Panc1 (cell line): ENCODE measurements around the gene SBK2. TPM values are rescaled to one million over a fixed set of nuclear protein-coding genes. Genes with fewer than 3 reads are reported as not detected.

Source experiments
- ATAC-seq: fragments of 200-7000 bp; cut with Tn5 transposase; 2 replicates; pipeline ENCODE4 v1.9.1; 2020; ENCODE audit warnings: mild to moderate bottlenecking, moderate library complexity
- BruUV-seq: library from RNA; stranded (reverse); fragments of 400-500 nt; replicated peaks from 2 replicates; lab custom pipeline; 2021; lab: Mats Ljungman, UMichigan
- CTCF ChIA-PET: fragments of 300-600 bp; sonication (Branson Sonifier 250); formaldehyde crosslinking; loops from one replicate; lab custom pipeline; 2022; ENCODE audit warnings: antibody characterized with exemption; lab: Charles Lee
- POLR2A ChIA-PET: fragments of 300-600 bp; sonication (Branson Sonifier 250); formaldehyde crosslinking; loops from one replicate; lab custom pipeline; 2022; ENCODE audit warnings: antibody characterized with exemption; lab: Charles Lee
- DNase-seq: peaks from one replicate; pipeline ENCODE4 v3.0.0-alpha.2; 2010; ENCODE audit warnings: low read depth, low spot score
- H3K27ac ChIP-seq: 2 replicates; pipeline ENCODE4 v1.5.1; 2011; ENCODE audit warnings: mild to moderate bottlenecking, low read length, inconsistent platforms
- H3K27me3 ChIP-seq: fragments of 200-500 bp; sonication (Bioruptor generic); 2 replicates; pipeline ENCODE4 v1.6.0; 2014; ENCODE audit warnings: low read length, inconsistent platforms; ENCODE audit not compliant: control insufficient read depth, insufficient read depth
- H3K36me3 ChIP-seq: fragments of 200-500 bp; sonication (Bioruptor generic); 2 replicates; pipeline ENCODE4 v1.5.1; 2014; ENCODE audit warnings: inconsistent platforms, mild to moderate bottlenecking, low read length, moderate library complexity; ENCODE audit not compliant: control insufficient read depth, insufficient read depth
- H3K4me1 ChIP-seq: 2 replicates; pipeline ENCODE4 v1.5.1; 2011; ENCODE audit warnings: inconsistent platforms, mild to moderate bottlenecking, low read length, moderate library complexity; ENCODE audit not compliant: control insufficient read depth, insufficient read depth
- H3K4me3 ChIP-seq, 2 experiments: 2 replicates each; pipeline ENCODE4 v1.5.1; 2011 to 2012; ENCODE audit warnings: low read depth in 2 of 2, low read length in 2 of 2, mild to moderate bottlenecking in 2 of 2, inconsistent platforms in 1 of 2, moderate library complexity in 1 of 2
- H3K9me3 ChIP-seq: fragments of 200-500 bp; sonication (Bioruptor generic); 2 replicates; pipeline ENCODE4 v1.5.1; 2014; ENCODE audit warnings: low read depth, mild to moderate bottlenecking, inconsistent platforms, low read length, moderate library complexity; ENCODE audit not compliant: control insufficient read depth, insufficient read depth
- CTCF ChIP-seq: fragments of 450-650 bp; IDR thresholded peaks from 2 replicates; pipeline ENCODE4 v1.5.1; 2017; ENCODE audit warnings: mild to moderate bottlenecking
- POLR2AphosphoS5 ChIP-seq: IDR thresholded peaks from 2 replicates; pipeline ENCODE4 v1.6.1; 2012; ENCODE audit warnings: mild to moderate bottlenecking, low read depth, low read length, moderate library complexity
- REST ChIP-seq, 2 experiments: IDR thresholded peaks; 2 replicates each; pipeline ENCODE4 v1.6.1; 2011 to 2012; ENCODE audit warnings: low read depth in 2 of 2, control low read depth in 1 of 2, low read length in 1 of 2, mild to moderate bottlenecking in 1 of 2, moderate library complexity in 1 of 2; ENCODE audit not compliant: insufficient read depth in 1 of 2
- SIN3A ChIP-seq: IDR thresholded peaks from 2 replicates; pipeline ENCODE4 v1.6.1; 2012; ENCODE audit warnings: low read depth, mild to moderate bottlenecking, low read length, moderate library complexity, borderline replicate concordance; ENCODE audit not compliant: insufficient read depth
- TCF7L2 ChIP-seq: IDR thresholded peaks from 2 replicates; pipeline ENCODE4 v1.6.1; 2011; ENCODE audit warnings: mild to moderate bottlenecking, low read depth, low read length, inconsistent platforms
- in situ Hi-C: cut with HindIII; loops from 2 replicates; pipeline ENCODE4 v1.10.0; 2016; ENCODE audit warnings: low sequenced_read_pairs, low pct_unique_long_range_greater_than_20kb
- intact Hi-C: fragments of 100-400 bp; cut with micrococcal nuclease; formaldehyde crosslinking; loops from one replicate; pipeline ENCODE4 v1.10.0; 2022; ENCODE audit not compliant: unreplicated experiment
- total RNA-seq: library from RNA; stranded (reverse); gene quantifications from one replicate; pipeline ENCODE4 v1.2.1, GENCODE V29; 2021; ENCODE audit not compliant: unreplicated experiment

The SBK2 gene
- total RNA-seq, 1 experiment from 2014 or later = 0.69 TPM

DNA sequence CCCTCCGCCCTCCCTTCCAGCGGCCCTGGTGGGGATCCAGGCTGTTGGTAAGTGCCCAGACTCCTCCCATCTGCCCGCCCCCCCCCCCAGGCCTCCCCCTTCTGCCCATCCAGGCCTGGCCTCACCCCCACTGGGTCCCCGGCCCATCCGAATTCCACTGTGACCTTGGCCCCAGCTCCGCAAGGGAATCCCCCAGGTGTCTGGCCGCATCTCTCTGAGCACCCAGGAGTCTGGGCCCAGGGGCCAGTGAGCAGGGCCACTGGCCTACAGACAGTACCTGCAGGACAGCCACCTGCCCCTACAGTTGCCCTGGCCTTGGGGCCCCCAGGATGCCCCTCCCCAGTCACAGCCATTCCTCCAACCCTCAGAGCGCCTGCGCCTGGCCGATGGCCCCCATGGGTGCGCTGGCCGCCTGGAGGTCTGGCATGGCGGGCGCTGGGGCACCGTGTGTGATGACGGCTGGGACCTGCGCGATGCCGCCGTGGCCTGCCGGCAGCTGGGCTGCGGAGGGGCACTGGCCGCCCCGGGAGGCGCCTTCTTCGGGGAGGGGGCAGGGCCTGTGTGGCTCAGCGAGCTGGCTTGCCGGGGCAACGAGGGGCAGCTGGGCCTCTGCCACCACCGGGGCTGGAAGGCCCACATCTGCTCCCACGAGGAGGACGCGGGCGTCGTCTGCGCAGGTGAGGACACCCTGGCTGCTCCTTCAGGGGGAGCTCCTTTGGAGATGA lies 47.8 kb downstream of the SBK2 start:
- CTCF ChIA-PET = interaction anchor here (0.7 kb wide), 1 partner anchor 19 kb away, joined by 3 read pairs; no protein-coding TSS in a partner anchor
- POLR2A ChIA-PET = no interaction called here
- H3K27ac ChIP-seq = peak overlapping the region; percentile 64

More for the DNA sequence above, 47.8 kb downstream of the SBK2 start:
- Histone ChIP-seq H3K4me1 (peaks cover 79% of the 10 kb centered on the region), H3K27me3 (no peaks in the 10 kb centered on the region), H3K9me3 (no peaks in the 10 kb centered on the region), H3K4me3 (no peak overlapping the region), H3K36me3 (peaks cover 3% of the 10 kb centered on the region; the same call in 1 of the 2 replicates)
- ATAC-seq (no peak), DNase-seq (no peak)
- intact Hi-C loops (no loop called here), in situ Hi-C loops (no loop called here)
- no TSS peak for BruUV-seq
- TF ChIP-seq CTCF (no peak), POLR2AphosphoS5 (no peak), SIN3A (no peak), REST (IDR thresholded peaks at IDR 0.05; ENCODE audit: insufficient read depth in 1 of 2, low read depth in 2 of 2, low read length in 1 of 2) (no peak), TCF7L2 (no peak)
